A673 (cell line): ENCODE measurements around the gene NEURL1B.

Experiments
- EZH2 ChIP-seq: fragments of 200-600 bp; sonication (generic); IDR thresholded peaks from 2 replicates; pipeline ENCODE4 v1.6.1; 2017; ENCODE audit warnings: borderline replicate concordance, low read depth, mild to moderate bottlenecking, mixed read lengths, antibody characterized with exemption, low read length; ENCODE audit not compliant: poor library complexity, severe bottlenecking
- TF ChIP-seq, protein P1 (sequence below): fragments of 300-800, 200-600 bp; sonication (generic); conservative IDR thresholded peaks from 2 replicates; pipeline ENCODE4 v1.5.1; 2017; ENCODE audit warnings: low read depth, mild to moderate bottlenecking, antibody characterized with exemption, low read length, moderate library complexity, mixed read lengths

DNA sequence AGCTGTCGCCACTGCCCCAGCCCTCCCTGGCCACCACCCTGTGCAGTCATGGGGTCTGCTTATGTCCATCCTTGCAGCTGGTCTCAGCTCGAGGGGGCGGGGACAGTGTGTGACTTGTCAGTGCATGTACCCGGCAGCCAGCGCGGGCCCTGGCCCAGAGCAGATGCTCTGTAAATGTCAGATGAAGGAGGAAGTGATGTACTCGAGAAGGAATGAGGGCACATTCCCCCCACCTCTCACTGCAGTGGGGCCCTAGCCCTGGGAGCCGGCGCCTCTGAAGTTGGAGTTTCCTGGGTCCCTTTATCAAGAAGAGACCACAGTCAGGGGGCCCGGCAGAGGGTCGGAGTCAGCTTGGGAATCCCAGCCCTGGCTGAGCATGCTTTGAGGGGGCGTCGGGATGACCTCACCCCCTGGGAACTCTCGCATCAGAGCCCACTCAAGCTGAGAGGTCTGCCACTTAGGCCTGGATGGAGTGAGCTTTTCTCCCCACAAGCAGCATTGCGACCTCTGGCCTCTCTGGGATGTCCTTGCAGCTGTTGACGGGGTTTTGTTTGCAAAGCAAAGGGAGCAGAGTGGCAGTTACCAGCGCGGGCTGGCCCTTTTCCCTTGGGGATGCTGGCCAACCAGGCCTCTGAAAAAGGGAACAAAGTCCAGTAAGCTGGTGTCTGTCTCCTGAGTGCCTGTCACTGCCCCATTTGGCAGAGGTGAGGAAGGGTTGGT lies 19.0 kb downstream of the NEURL1B start:
- TF ChIP-seq, protein P1, sequence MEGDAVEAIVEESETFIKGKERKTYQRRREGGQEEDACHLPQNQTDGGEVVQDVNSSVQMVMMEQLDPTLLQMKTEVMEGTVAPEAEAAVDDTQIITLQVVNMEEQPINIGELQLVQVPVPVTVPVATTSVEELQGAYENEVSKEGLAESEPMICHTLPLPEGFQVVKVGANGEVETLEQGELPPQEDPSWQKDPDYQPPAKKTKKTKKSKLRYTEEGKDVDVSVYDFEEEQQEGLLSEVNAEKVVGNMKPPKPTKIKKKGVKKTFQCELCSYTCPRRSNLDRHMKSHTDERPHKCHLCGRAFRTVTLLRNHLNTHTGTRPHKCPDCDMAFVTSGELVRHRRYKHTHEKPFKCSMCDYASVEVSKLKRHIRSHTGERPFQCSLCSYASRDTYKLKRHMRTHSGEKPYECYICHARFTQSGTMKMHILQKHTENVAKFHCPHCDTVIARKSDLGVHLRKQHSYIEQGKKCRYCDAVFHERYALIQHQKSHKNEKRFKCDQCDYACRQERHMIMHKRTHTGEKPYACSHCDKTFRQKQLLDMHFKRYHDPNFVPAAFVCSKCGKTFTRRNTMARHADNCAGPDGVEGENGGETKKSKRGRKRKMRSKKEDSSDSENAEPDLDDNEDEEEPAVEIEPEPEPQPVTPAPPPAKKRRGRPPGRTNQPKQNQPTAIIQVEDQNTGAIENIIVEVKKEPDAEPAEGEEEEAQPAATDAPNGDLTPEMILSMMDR = no peak
- TF ChIP-seq EZH2 = no peak
